ENCODE results near the gene SUV39H1.
"Not testable (repeated sequence)": the region's sequence is repeated elsewhere in the genome, so short reads cannot be mapped to it uniquely, and the experiment has no call there.

DNA sequence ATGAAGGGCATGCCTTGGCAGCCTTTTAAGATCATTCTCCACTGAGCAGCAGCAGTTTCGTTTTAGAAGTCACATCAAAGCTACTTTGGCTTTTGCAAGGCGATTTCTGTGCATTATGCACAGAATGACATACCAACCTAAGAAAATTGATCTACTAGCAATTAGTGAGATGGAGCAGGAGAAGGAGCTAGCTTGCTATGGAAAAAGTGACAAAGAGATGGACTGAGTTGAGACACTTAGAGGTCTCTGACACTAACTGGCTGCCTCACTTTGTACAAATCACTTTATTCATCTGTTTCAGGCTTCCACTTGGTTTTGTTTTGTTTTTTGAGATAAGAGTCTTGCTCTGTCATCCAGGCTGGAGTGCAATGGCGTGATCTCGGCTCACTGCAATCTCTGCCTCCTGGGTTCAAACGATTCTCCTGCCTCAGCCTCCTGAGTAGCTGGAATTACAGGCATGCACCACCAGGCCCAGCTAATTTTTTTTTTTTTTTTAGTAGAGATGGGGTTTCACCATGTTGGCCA is 44.4 kb upstream of the SUV39H1 start:
- not testable (repeated sequence) for TF ChIP-seq EZH2 (IDR thresholded peaks at IDR 0.05; ENCODE audit: insufficient read depth, poor library complexity, severe bottlenecking); EZH2phosphoT487 (IDR thresholded peaks at IDR 0.05; ENCODE audit: insufficient read depth, low read depth)
